ENCODE data around the gene RASAL3. TPM values are rescaled to one million over a fixed set of nuclear protein-coding genes. Genes with fewer than 3 reads are reported as not detected.

The RASAL3 gene
- total and polyA plus RNA-seq, 9 donors = 0.61 to 2.6 (median 1.4) TPM

- Histone ChIP-seq H3K4me3 (peak overlapping the region; percentile 52), H3K4me1 (ENCODE audit: insufficient read depth) (peaks cover 13% of the 10 kb centered on the region), H3K9me3 (no peaks in the 10 kb centered on the region), H3K36me3 (no peaks in the 10 kb centered on the region), H3K27me3 (no peaks in the 10 kb centered on the region), H3K27ac (peak overlapping the region; percentile 52 to 63)
- peak; percentile 89 to 95 (median 91) for DNase-seq
- intact Hi-C loops (cut with DNase I) = loop anchor here in 1 of 4 donors (10.0 kb wide), 1 partner anchor 58 kb away; the partner anchor contains the start of gene AKAP8
- WGBS, 3 donors = 0 to 1% (median 1%) methylated on average over 40 to 75 of the region's 75 CpGs
- TF ChIP-seq POLR2A (IDR thresholded peaks at IDR 0.05) (peak; percentile 30), CTCF (IDR thresholded peaks at IDR 0.05) (no peak)
Observed at GRCh38 chr19:15432629-15433518, 31.5 kb downstream of the RASAL3 start.

GRCh38 chr19:15432018-15432494 lies 32.3 kb downstream of the RASAL3 start:
- intact Hi-C loops (cut with DNase I) = loop anchor here in 1 of 4 donors (10.0 kb wide), 1 partner anchor 57 kb away; the partner anchor contains the start of gene AKAP8
- Histone ChIP-seq H3K27ac (peak overlapping the region; percentile 25 to 45), H3K4me3 (peak overlapping the region; percentile 88), H3K36me3 (no peaks in the 10 kb centered on the region), H3K4me1 (ENCODE audit: insufficient read depth) (peaks cover 13% of the 10 kb centered on the region), H3K27me3 (no peaks in the 10 kb centered on the region), H3K9me3 (no peaks in the 10 kb centered on the region)
- DNase-seq = no peak
- WGBS, 3 donors = 0 to 1% (median 1%) methylated on average over 22 to 44 of the region's 44 CpGs
- TF ChIP-seq CTCF (IDR thresholded peaks at IDR 0.05) (no peak), EP300 (IDR thresholded peaks at IDR 0.05) (no peak), POLR2A (IDR thresholded peaks at IDR 0.05) (no peak)

GRCh38 chr19:15431396-15432017 lies 32.8 kb downstream of the RASAL3 start:
- 6 to 9% (median 9%) methylated on average over 7 of the region's 7 CpGs for WGBS, 3 donors
- H3K4me1 ChIP-seq (ENCODE audit: insufficient read depth) = peaks cover 13% of the 10 kb centered on the region
- no peak for DNase-seq

More at GRCh38 chr19:15431396-15432017, 32.8 kb downstream of the RASAL3 start:
- Histone ChIP-seq H3K27me3 (no peaks in the 10 kb centered on the region), H3K36me3 (no peaks in the 10 kb centered on the region), H3K4me3 (peak overlapping the region; percentile 88), H3K9me3 (no peaks in the 10 kb centered on the region), H3K27ac (peak overlapping the region in 1 of 2 donors; percentile 45)
- intact Hi-C loops (cut with DNase I) = loop anchor here in 1 of 4 donors (10.0 kb wide), 1 partner anchor 57 kb away; the partner anchor contains the start of gene AKAP8
- TF ChIP-seq POLR2A (IDR thresholded peaks at IDR 0.05) (no peak), EP300 (IDR thresholded peaks at IDR 0.05) (no peak), CTCF (IDR thresholded peaks at IDR 0.05) (no peak)

All from ovary (tissue), 9 donors.